ENCODE results near the gene TP53BP2. TPM values are rescaled to one million over a fixed set of nuclear protein-coding genes. Genes with fewer than 3 reads are reported as not detected.
A peak's percentile ranks its signal among the peaks of the same experiment; 100 is the strongest.

Gene TP53BP2
- polyA plus RNA-seq, 1 experiment, result 18.6 TPM

- H3K4me3 ChIP-seq (ENCODE audit: low read depth, low read length), result no peak overlapping the region
- DNase-seq (ENCODE audit: low read depth), result no peak
- no peak for TF ChIP-seq CTCF (IDR thresholded peaks at IDR 0.05; ENCODE audit: insufficient read depth, low read depth, low read length)
- H3K27me3 ChIP-seq (ENCODE audit: control insufficient read depth, insufficient read depth, low read length), result no peaks in the 10 kb centered on the region
- ChIA-PET CTCF (interaction anchor here (1.0 to 1.6 kb wide), 3 partner anchors 11 to 33 kb away, joined by 3 to 4 read pairs (median 4); no protein-coding TSS in a partner anchor), POLR2A (no interaction called here)
- H3K36me3 ChIP-seq (ENCODE audit: control insufficient read depth, insufficient read depth, low read length), result no peaks in the 10 kb centered on the region
Measured at GRCh38 chr1:223835754-223836153, 10.0 kb downstream of the TP53BP2 start.

GRCh38 chr1:223834660-223835263 lies 11.0 kb downstream of the TP53BP2 start:
- TF ChIP-seq CTCF (IDR thresholded peaks at IDR 0.05; ENCODE audit: insufficient read depth, low read depth, low read length), result no peak
- no peaks in the 10 kb centered on the region for H3K36me3 ChIP-seq (ENCODE audit: control insufficient read depth, insufficient read depth, low read length)
- ChIA-PET CTCF (interaction anchor here (1.0 to 1.3 kb wide), 2 partner anchors 12 to 32 kb away, joined by 3 to 4 read pairs; no protein-coding TSS in a partner anchor), POLR2A (no interaction called here)
- H3K27me3 ChIP-seq (ENCODE audit: control insufficient read depth, insufficient read depth, low read length), result no peaks in the 10 kb centered on the region
- H3K4me3 ChIP-seq (ENCODE audit: low read depth, low read length), result no peak overlapping the region
- no peak for DNase-seq (ENCODE audit: low read depth)

GRCh38 chr1:223833948-223834347 lies 11.8 kb downstream of the TP53BP2 start:
- POLR2A ChIA-PET, result no interaction called here
- CTCF ChIA-PET, result no interaction called here

GRCh38 chr1:223832637-223832943 lies 13.2 kb downstream of the TP53BP2 start:
- Histone ChIP-seq H3K4me3 (ENCODE audit: low read depth, low read length) (no peak overlapping the region), H3K27me3 (ENCODE audit: control insufficient read depth, insufficient read depth, low read length) (no peaks in the 10 kb centered on the region), H3K36me3 (ENCODE audit: control insufficient read depth, insufficient read depth, low read length) (no peaks in the 10 kb centered on the region)
- no peak for DNase-seq (ENCODE audit: low read depth)
- POLR2A ChIA-PET, result no interaction called here
- no peak for TF ChIP-seq CTCF (IDR thresholded peaks at IDR 0.05; ENCODE audit: insufficient read depth, low read depth, low read length)
- CTCF ChIA-PET, result interaction anchor here (0.9 to 1.5 kb wide), 2 partner anchors 11 to 14 kb away, joined by 3 to 6 read pairs; no protein-coding TSS in a partner anchor

More at GRCh38 chr1:223833948-223834347, 11.8 kb downstream of the TP53BP2 start:
- H3K4me3 ChIP-seq (ENCODE audit: low read depth, low read length), result no peak overlapping the region
- TF ChIP-seq CTCF (IDR thresholded peaks at IDR 0.05; ENCODE audit: insufficient read depth, low read depth, low read length), result no peak
- no peaks in the 10 kb centered on the region for H3K36me3 ChIP-seq (ENCODE audit: control insufficient read depth, insufficient read depth, low read length)
- DNase-seq (ENCODE audit: low read depth), result no peak
- no peaks in the 10 kb centered on the region for H3K27me3 ChIP-seq (ENCODE audit: control insufficient read depth, insufficient read depth, low read length)

- CTCF ChIA-PET, result interaction anchor here (1.5 kb wide), 1 partner anchor 15 kb away, joined by 6 read pairs; no protein-coding TSS in a partner anchor
- Histone ChIP-seq H3K36me3 (ENCODE audit: control insufficient read depth, insufficient read depth, low read length) (no peaks in the 10 kb centered on the region), H3K4me3 (ENCODE audit: low read depth, low read length) (no peak overlapping the region), H3K27me3 (ENCODE audit: control insufficient read depth, insufficient read depth, low read length) (no peaks in the 10 kb centered on the region)
- peak; percentile 62 for DNase-seq (ENCODE audit: low read depth)
- no peak for TF ChIP-seq CTCF (IDR thresholded peaks at IDR 0.05; ENCODE audit: insufficient read depth, low read depth, low read length)
- POLR2A ChIA-PET, result no interaction called here
Measured at GRCh38 chr1:223831755-223832636, 13.8 kb downstream of the TP53BP2 start.
